Fibroblast of lung (primary cell): ENCODE data around the gene CCDC50.

Experiments used
- EZH2 ChIP-seq: IDR thresholded peaks from 2 replicates; pipeline ENCODE4 v1.5.1; 2012; ENCODE audit warnings: low read length, control low read depth, mild to moderate bottlenecking; ENCODE audit errors: missing control alignments
- TF ChIP-seq, protein P1 (sequence below), 2 donors: IDR thresholded peaks in 1 of 2; conservative IDR thresholded peaks in 1 of 2; 1 replicate in 1 of 2; 2 replicates in 1 of 2; pipeline ENCODE4 v1.5.1; 2011 to 2012; ENCODE audit warnings: low read length in 2 of 2, control low read depth in 1 of 2, inconsistent platforms in 1 of 2, low read depth in 1 of 2, mild to moderate bottlenecking in 1 of 2

DNA sequence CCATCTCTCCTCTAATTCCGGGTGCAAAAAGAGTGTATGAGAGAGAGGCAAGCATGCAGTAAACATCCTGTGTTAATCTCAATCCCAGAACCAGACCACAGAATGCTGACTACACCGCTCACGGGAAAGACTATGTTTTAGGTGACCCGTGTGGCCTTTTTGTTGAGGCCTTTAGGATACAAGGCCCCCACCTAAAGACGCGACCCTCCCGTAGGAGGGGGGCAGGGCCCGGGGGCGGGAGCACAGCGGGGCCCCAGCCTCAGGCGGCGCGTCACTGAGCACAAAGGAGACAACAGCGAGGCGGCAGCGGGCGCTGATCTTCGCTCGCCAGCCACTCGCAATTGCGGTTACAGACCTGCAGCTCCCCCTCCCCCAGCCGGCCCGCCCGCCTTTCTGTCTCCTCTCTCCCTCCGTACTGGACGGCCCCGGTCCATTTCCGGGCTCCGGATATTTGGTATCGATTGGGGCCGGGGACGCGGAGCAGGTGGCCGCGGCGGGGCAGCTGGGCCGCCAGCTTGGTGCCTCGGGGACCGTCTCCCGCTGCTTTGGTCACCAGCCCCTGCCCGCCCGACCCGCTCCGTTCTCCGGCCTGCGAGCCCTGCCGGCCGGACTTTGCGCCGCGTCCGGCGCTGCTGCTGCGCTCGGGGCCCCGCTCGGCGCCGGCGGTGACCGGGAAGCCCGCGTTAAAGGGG is at the start of gene CCDC50:
- TF ChIP-seq, protein P1, sequence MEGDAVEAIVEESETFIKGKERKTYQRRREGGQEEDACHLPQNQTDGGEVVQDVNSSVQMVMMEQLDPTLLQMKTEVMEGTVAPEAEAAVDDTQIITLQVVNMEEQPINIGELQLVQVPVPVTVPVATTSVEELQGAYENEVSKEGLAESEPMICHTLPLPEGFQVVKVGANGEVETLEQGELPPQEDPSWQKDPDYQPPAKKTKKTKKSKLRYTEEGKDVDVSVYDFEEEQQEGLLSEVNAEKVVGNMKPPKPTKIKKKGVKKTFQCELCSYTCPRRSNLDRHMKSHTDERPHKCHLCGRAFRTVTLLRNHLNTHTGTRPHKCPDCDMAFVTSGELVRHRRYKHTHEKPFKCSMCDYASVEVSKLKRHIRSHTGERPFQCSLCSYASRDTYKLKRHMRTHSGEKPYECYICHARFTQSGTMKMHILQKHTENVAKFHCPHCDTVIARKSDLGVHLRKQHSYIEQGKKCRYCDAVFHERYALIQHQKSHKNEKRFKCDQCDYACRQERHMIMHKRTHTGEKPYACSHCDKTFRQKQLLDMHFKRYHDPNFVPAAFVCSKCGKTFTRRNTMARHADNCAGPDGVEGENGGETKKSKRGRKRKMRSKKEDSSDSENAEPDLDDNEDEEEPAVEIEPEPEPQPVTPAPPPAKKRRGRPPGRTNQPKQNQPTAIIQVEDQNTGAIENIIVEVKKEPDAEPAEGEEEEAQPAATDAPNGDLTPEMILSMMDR (conservative IDR thresholded peaks at IDR 0.05 in 1 of 2, IDR thresholded peaks at IDR 0.05 in 1 of 2; ENCODE audit: low read depth in 1 of 2, low read length in 2 of 2): no peak
- TF ChIP-seq EZH2: no peak
